T-helper 22 cell (primary cell): ENCODE data around the gene IL1R2.
"Not testable (repeated sequence)": the region's sequence is repeated elsewhere in the genome, so short reads cannot be mapped to it uniquely, and the experiment has no call there.

Experiments used
- DNase-seq: peaks from one replicate; pipeline ENCODE4 v3.0.0-alpha.2; 2020; ENCODE audit warnings: low read depth

IL1R2 gene

GRCh38 chr2:102061962-102062795, 70.4 kb downstream of the IL1R2 start:
- no peak for DNase-seq

- no peak for DNase-seq
Measured at GRCh38 chr2:102062802-102063201, 71.0 kb downstream of the IL1R2 start.

- DNase-seq = no peak
Measured at GRCh38 chr2:102063487-102063911, 71.7 kb downstream of the IL1R2 start.

GRCh38 chr2:102063941-102064678, 72.3 kb downstream of the IL1R2 start:
- no peak for DNase-seq

GRCh38 chr2:102064679-102065674, 73.2 kb downstream of the IL1R2 start:
- no peak for DNase-seq

GRCh38 chr2:102065675-102066252, 74.0 kb downstream of the IL1R2 start:
- no peak for DNase-seq

- no peak for DNase-seq
Measured at GRCh38 chr2:102066554-102066953, 74.8 kb downstream of the IL1R2 start.

- not testable (repeated sequence) for DNase-seq
Measured at GRCh38 chr2:102068126-102068525, 76.4 kb downstream of the IL1R2 start.

GRCh38 chr2:102069311-102069974, 77.7 kb downstream of the IL1R2 start:
- DNase-seq = no peak

GRCh38 chr2:102070058-102070642, 78.4 kb downstream of the IL1R2 start:
- no peak for DNase-seq

- DNase-seq = no peak
Measured at GRCh38 chr2:102072741-102073140, 81.0 kb downstream of the IL1R2 start.

- DNase-seq = no peak
Measured at GRCh38 chr2:102073168-102073724, 81.5 kb downstream of the IL1R2 start.

- DNase-seq = no peak
Measured at GRCh38 chr2:102074152-102074783, 82.5 kb downstream of the IL1R2 start.

- DNase-seq = no peak
Measured at GRCh38 chr2:102075479-102075878, 83.7 kb downstream of the IL1R2 start.

- no peak for DNase-seq
Measured at GRCh38 chr2:102076512-102076911, 84.8 kb downstream of the IL1R2 start.
